HCT116 (cell line): Measurements from ENCODE around the gene BPIFB3. TPM values are rescaled to one million over a fixed set of nuclear protein-coding genes. Genes with fewer than 3 reads are reported as not detected.

Experiments
- ATAC-seq: fragments of 200-7000 bp; cut with Tn5 transposase; 2 replicates; pipeline ENCODE4 v1.9.1; 2020; ENCODE audit warnings: mild to moderate bottlenecking, moderate library complexity
- BruUV-seq: library from RNA; stranded (reverse); fragments of 400-500 nt; replicated peaks from 2 replicates; lab custom pipeline; 2021; lab: Mats Ljungman, UMichigan
- CTCF ChIA-PET: fragments of 300-600 bp; sonication (Branson Sonifier 250); formaldehyde crosslinking; loops from one replicate; lab custom pipeline; 2021; ENCODE audit warnings: antibody characterized with exemption; lab: Charles Lee
- POLR2A ChIA-PET: fragments of 300-600, 350-600 bp; sonication (Branson Sonifier 250); formaldehyde crosslinking; loops from one replicate; lab custom pipeline; 2021; ENCODE audit warnings: antibody characterized with exemption; lab: Charles Lee
- RAD21 ChIA-PET, 2 experiments: fragments of 300-600 bp; sonication (Branson Sonifier 250); formaldehyde crosslinking; loops; one replicate each; lab custom pipeline; 2023; ENCODE audit warnings: low total read pairs in 2 of 2; ENCODE audit not compliant: uncharacterized antibody in 2 of 2, unreplicated experiment in 2 of 2, low non-redundant PET in 1 of 2; lab: Charles Lee
- DNase-seq: peaks from one replicate; pipeline ENCODE4 v3.0.0-alpha.2; 2010; ENCODE audit warnings: low read depth, low spot score
- H2AFZ ChIP-seq: fragments of 200-600 bp; shearing (Covaris generic), sonication (generic); 2 replicates; pipeline ENCODE4 v1.6.1; 2017; ENCODE audit warnings: low read depth, mixed run types, mixed read lengths, antibody characterized with exemption, low read length; ENCODE audit not compliant: poor library complexity, severe bottlenecking
- H3K27ac ChIP-seq: 2 replicates; pipeline ENCODE4 v1.5.1; 2012; ENCODE audit warnings: low read depth, low read length
- H3K27me3 ChIP-seq: fragments of 200-600 bp; sonication (generic); 2 replicates; pipeline ENCODE4 v1.6.1; 2016; ENCODE audit warnings: mixed run types, low read length, mixed read lengths; ENCODE audit not compliant: insufficient read depth
- H3K36me3 ChIP-seq, 2 experiments: fragments of 200-500 bp in 1 of 2; fragments of 200-600 bp in 1 of 2; sonication (Bioruptor generic) in 1 of 2; sonication (generic) in 1 of 2; 2 replicates each; pipeline versions ENCODE4 v1.5.1 to v1.6.1; 2014 to 2016; ENCODE audit warnings: low read length in 2 of 2, inconsistent platforms in 1 of 2, mixed read lengths in 1 of 2, mixed run types in 1 of 2; ENCODE audit not compliant: insufficient read depth in 2 of 2, control insufficient read depth in 1 of 2
- H3K4me1 ChIP-seq, 2 experiments: fragments of 200-600 bp in 1 of 2; sonication (generic) in 1 of 2; 2 replicates each; pipeline versions ENCODE4 v1.5.1 to v1.6.1; 2012 to 2017; ENCODE audit warnings: low read length in 2 of 2, inconsistent platforms in 1 of 2, mild to moderate bottlenecking in 1 of 2, mixed read lengths in 1 of 2, mixed run types in 1 of 2, moderate library complexity in 1 of 2; ENCODE audit not compliant: insufficient read depth in 2 of 2, control insufficient read depth in 1 of 2
- H3K4me2 ChIP-seq: fragments of 200-600 bp; sonication (generic); 2 replicates; pipeline ENCODE4 v1.6.1; 2017; ENCODE audit warnings: mixed run types, low read length, mixed read lengths
- H3K4me3 ChIP-seq, 2 experiments: fragments of 200-600 bp in 1 of 2; sonication (generic) in 1 of 2; replicated peaks in 1 of 2; 2 replicates each; pipeline ENCODE4 v1.5.1; 2011 to 2016; ENCODE audit warnings: low read length in 2 of 2, control low read depth in 1 of 2, low read depth in 1 of 2, mild to moderate bottlenecking in 1 of 2, mixed read lengths in 1 of 2, mixed run types in 1 of 2
- H3K79me2 ChIP-seq: fragments of 200-600 bp; sonication (generic); 2 replicates; pipeline ENCODE4 v1.6.1; 2017; ENCODE audit warnings: mild to moderate bottlenecking, mixed run types, low read length, moderate library complexity, mixed read lengths; ENCODE audit not compliant: insufficient read depth
- H3K9ac ChIP-seq: fragments of 200-600 bp; sonication (generic); 2 replicates; pipeline ENCODE4 v1.6.1; 2016; ENCODE audit warnings: low read length, mixed read lengths
- H3K9me2 ChIP-seq: fragments of 200-600 bp; sonication (generic), shearing (Covaris generic); 2 replicates; pipeline ENCODE4 v1.6.1; 2017; ENCODE audit warnings: mixed run types, mild to moderate bottlenecking, moderate library complexity; ENCODE audit not compliant: insufficient read depth
- H3K9me3 ChIP-seq, 2 experiments: fragments of 200-500 bp in 1 of 2; fragments of 200-600 bp in 1 of 2; sonication (Bioruptor generic) in 1 of 2; sonication (generic) in 1 of 2; 2 replicates each; pipeline ENCODE4 v1.6.1; 2014 to 2017; ENCODE audit warnings: low read length in 2 of 2, mixed read lengths in 2 of 2, inconsistent platforms in 1 of 2, low read depth in 1 of 2, mild to moderate bottlenecking in 1 of 2, mixed run types in 1 of 2, moderate library complexity in 1 of 2; ENCODE audit not compliant: control insufficient read depth in 1 of 2, insufficient read depth in 1 of 2
- H4K20me1 ChIP-seq: fragments of 200-600 bp; sonication (generic), shearing (Covaris generic); 2 replicates; pipeline ENCODE4 v1.6.1; 2017; ENCODE audit warnings: mixed run types, mild to moderate bottlenecking, moderate library complexity; ENCODE audit not compliant: insufficient read depth
- EGR1 ChIP-seq: IDR thresholded peaks from 2 replicates; pipeline ENCODE4 v1.6.1; 2012; ENCODE audit warnings: low read depth
- ELF1 ChIP-seq: IDR thresholded peaks from 2 replicates; pipeline ENCODE4 v1.6.1; 2012; ENCODE audit warnings: low read depth, borderline replicate concordance
- EZH2 ChIP-seq: fragments of 200-600 bp; sonication (generic); IDR thresholded peaks from 2 replicates; pipeline ENCODE4 v1.6.1; 2017; ENCODE audit warnings: antibody characterized with exemption, mixed run types
- EZH2phosphoT487 ChIP-seq: fragments of 200-600 bp; IDR thresholded peaks from 2 replicates; pipeline ENCODE4 v1.6.1; 2018; ENCODE audit warnings: antibody characterized with exemption, borderline replicate concordance
- JUND ChIP-seq: IDR thresholded peaks from 2 replicates; pipeline ENCODE4 v1.6.1; 2012
- POLR2A ChIP-seq: IDR thresholded peaks from 2 replicates; pipeline ENCODE4 v1.7.0; 2011; ENCODE audit warnings: borderline replicate concordance; ENCODE audit not compliant: insufficient read depth, insufficient read length; ENCODE audit errors: extremely low read depth
- RAD21 ChIP-seq: IDR thresholded peaks from 2 replicates; pipeline ENCODE4 v1.6.1; 2012; ENCODE audit warnings: low read depth, mild to moderate bottlenecking
- SIN3A ChIP-seq: IDR thresholded peaks from 2 replicates; pipeline ENCODE4 v1.6.1; 2012; ENCODE audit warnings: low read depth
- SRF ChIP-seq: IDR thresholded peaks from 2 replicates; pipeline ENCODE4 v1.6.1; 2012; ENCODE audit warnings: low read depth
- ZFX ChIP-seq: fragments of 450-650 bp; IDR thresholded peaks from 2 replicates; pipeline ENCODE4 v1.6.1; 2017
- ZNF274 ChIP-seq: fragments of 200-500 bp; sonication (Bioruptor generic); IDR thresholded peaks from 2 replicates; pipeline ENCODE4 v1.6.1; 2014; ENCODE audit warnings: mild to moderate bottlenecking, low read depth, low read length, inconsistent platforms
- intact Hi-C: fragments of 100-400 bp; cut with micrococcal nuclease; formaldehyde crosslinking; loops from 2 replicates; pipeline ENCODE4 v1.10.0; 2022
- total RNA-seq: library from RNA; stranded (reverse); gene quantifications from one replicate; pipeline ENCODE4 v1.2.1, GENCODE V29; 2021; ENCODE audit not compliant: unreplicated experiment
- TF ChIP-seq, protein P1 (sequence below): IDR thresholded peaks from 2 replicates; pipeline ENCODE4 v1.6.1; 2012; ENCODE audit warnings: low read depth
- TF ChIP-seq, protein P2 (sequence below): IDR thresholded peaks from 2 replicates; pipeline ENCODE4 v1.6.1; 2012
- TF ChIP-seq, protein P3 (sequence below): IDR thresholded peaks from 2 replicates; pipeline ENCODE4 v1.6.1; 2011; ENCODE audit warnings: mild to moderate bottlenecking, low read length, moderate library complexity; ENCODE audit not compliant: insufficient replicate concordance; ENCODE audit errors: extremely low read depth

The BPIFB3 gene
- total RNA-seq, 1 experiment from 2014 or later, result not detected

DNA sequence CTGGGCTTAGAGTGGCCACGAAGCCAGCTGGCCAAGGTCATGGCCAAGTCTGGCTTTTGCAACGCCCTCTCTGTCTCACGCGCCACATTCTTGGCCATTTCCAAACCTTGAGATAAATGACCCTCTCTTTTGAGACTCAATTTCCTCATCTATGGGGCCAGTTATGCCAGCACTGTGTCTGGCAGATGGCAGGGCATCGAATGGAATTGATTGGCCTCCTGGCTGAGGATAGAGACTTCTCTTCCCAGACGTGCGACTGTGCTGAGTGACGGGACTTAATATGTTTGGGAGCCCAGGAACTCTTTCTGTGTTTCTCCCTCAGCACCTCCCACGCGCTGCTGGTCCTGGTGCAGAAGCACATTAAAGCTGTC is 38.6 kb upstream of the BPIFB3 start:
- Histone ChIP-seq H4K20me1 (no peaks in the 10 kb centered on the region), H3K79me2 (no peaks in the 10 kb centered on the region), H3K4me1 (no peaks in the 10 kb centered on the region), H3K9ac (no peak overlapping the region), H3K9me2 (no peaks in the 10 kb centered on the region), H3K27me3 (peaks cover 13% of the 10 kb centered on the region; the same call in 1 of the 2 replicates), H3K4me3 (no peak overlapping the region), H3K36me3 (no peaks in the 10 kb centered on the region), H3K9me3 (no peaks in the 10 kb centered on the region), H3K27ac (no peak overlapping the region), H3K4me2 (no peak overlapping the region), H2AFZ (no peak overlapping the region)
- intact Hi-C loops, result no loop called here
- ChIA-PET POLR2A (no interaction called here), CTCF (no interaction called here), RAD21 (no interaction called here)
- BruUV-seq, result no TSS peak
- DNase-seq (no peak), ATAC-seq (no peak)
- TF ChIP-seq, protein P1, sequence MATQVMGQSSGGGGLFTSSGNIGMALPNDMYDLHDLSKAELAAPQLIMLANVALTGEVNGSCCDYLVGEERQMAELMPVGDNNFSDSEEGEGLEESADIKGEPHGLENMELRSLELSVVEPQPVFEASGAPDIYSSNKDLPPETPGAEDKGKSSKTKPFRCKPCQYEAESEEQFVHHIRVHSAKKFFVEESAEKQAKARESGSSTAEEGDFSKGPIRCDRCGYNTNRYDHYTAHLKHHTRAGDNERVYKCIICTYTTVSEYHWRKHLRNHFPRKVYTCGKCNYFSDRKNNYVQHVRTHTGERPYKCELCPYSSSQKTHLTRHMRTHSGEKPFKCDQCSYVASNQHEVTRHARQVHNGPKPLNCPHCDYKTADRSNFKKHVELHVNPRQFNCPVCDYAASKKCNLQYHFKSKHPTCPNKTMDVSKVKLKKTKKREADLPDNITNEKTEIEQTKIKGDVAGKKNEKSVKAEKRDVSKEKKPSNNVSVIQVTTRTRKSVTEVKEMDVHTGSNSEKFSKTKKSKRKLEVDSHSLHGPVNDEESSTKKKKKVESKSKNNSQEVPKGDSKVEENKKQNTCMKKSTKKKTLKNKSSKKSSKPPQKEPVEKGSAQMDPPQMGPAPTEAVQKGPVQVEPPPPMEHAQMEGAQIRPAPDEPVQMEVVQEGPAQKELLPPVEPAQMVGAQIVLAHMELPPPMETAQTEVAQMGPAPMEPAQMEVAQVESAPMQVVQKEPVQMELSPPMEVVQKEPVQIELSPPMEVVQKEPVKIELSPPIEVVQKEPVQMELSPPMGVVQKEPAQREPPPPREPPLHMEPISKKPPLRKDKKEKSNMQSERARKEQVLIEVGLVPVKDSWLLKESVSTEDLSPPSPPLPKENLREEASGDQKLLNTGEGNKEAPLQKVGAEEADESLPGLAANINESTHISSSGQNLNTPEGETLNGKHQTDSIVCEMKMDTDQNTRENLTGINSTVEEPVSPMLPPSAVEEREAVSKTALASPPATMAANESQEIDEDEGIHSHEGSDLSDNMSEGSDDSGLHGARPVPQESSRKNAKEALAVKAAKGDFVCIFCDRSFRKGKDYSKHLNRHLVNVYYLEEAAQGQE, result no peak
- TF ChIP-seq SIN3A, result no peak
- TF ChIP-seq EGR1, result no peak
- no peak for TF ChIP-seq POLR2A
- TF ChIP-seq, protein P2, sequence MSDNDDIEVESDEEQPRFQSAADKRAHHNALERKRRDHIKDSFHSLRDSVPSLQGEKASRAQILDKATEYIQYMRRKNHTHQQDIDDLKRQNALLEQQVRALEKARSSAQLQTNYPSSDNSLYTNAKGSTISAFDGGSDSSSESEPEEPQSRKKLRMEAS, result no peak
- TF ChIP-seq, protein P3, sequence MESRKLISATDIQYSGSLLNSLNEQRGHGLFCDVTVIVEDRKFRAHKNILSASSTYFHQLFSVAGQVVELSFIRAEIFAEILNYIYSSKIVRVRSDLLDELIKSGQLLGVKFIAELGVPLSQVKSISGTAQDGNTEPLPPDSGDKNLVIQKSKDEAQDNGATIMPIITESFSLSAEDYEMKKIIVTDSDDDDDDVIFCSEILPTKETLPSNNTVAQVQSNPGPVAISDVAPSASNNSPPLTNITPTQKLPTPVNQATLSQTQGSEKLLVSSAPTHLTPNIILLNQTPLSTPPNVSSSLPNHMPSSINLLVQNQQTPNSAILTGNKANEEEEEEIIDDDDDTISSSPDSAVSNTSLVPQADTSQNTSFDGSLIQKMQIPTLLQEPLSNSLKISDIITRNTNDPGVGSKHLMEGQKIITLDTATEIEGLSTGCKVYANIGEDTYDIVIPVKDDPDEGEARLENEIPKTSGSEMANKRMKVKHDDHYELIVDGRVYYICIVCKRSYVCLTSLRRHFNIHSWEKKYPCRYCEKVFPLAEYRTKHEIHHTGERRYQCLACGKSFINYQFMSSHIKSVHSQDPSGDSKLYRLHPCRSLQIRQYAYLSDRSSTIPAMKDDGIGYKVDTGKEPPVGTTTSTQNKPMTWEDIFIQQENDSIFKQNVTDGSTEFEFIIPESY, result no peak
- no peak for TF ChIP-seq SRF
- no peak for TF ChIP-seq RAD21
- TF ChIP-seq JUND, result no peak
- no peak for TF ChIP-seq EZH2
- TF ChIP-seq ELF1, result no peak
- TF ChIP-seq EZH2phosphoT487, result no peak
- TF ChIP-seq ZFX, result no peak
- TF ChIP-seq ZNF274, result no peak
